ENCODE data around the gene MICB.

The MICB gene

GRCh38 chr6:31464252-31465184 is 33.4 kb upstream of the MICB start:
- Histone ChIP-seq H3K4me1 (ENCODE audit: control insufficient read depth, insufficient read depth, low read length) (peaks cover 2% of the 10 kb centered on the region; the same call in 1 of the 2 replicates), H3K4me3 (ENCODE audit: low read length) (no peak overlapping the region), H3K27me3 (ENCODE audit: control insufficient read depth, insufficient read depth, low read length) (no peaks in the 10 kb centered on the region; the same call in 1 of the 2 replicates), H3K27ac (ENCODE audit: low read length) (no peak overlapping the region), H3K9me3 (ENCODE audit: control insufficient read depth, insufficient read depth, low read length) (no peaks in the 10 kb centered on the region), H3K36me3 (ENCODE audit: control insufficient read depth, insufficient read depth, low read length) (no peaks in the 10 kb centered on the region)
- DNase-seq (ENCODE audit: low read depth, low spot score): no peak
- WGBS (ENCODE audit: insufficient coverage, insufficient read length): no CpG with 5 or more reads among the region's 7 CpGs

- H3K4me3 ChIP-seq (ENCODE audit: low read length): no peak overlapping the region
- no CpG with 5 or more reads among the region's 1 CpG for WGBS (ENCODE audit: insufficient coverage, insufficient read length)
- H3K4me1 ChIP-seq (ENCODE audit: control insufficient read depth, insufficient read depth, low read length): peaks cover 2% of the 10 kb centered on the region; the same call in 1 of the 2 replicates
- no peak overlapping the region for H3K27ac ChIP-seq (ENCODE audit: low read length)
- no peaks in the 10 kb centered on the region for H3K36me3 ChIP-seq (ENCODE audit: control insufficient read depth, insufficient read depth, low read length)
- no peaks in the 10 kb centered on the region for H3K9me3 ChIP-seq (ENCODE audit: control insufficient read depth, insufficient read depth, low read length)
- DNase-seq (ENCODE audit: low read depth, low spot score): no peak
- H3K27me3 ChIP-seq (ENCODE audit: control insufficient read depth, insufficient read depth, low read length): no peaks in the 10 kb centered on the region; the same call in 1 of the 2 replicates
Observed at GRCh38 chr6:31465185-31465536, 32.8 kb upstream of the MICB start.

- DNase-seq (ENCODE audit: low read depth, low spot score): no peak
- no CpG with 5 or more reads among the region's 5 CpGs for WGBS (ENCODE audit: insufficient coverage, insufficient read length)
- H3K4me3 ChIP-seq (ENCODE audit: low read length): no peak overlapping the region
- H3K27me3 ChIP-seq (ENCODE audit: control insufficient read depth, insufficient read depth, low read length): no peaks in the 10 kb centered on the region; the same call in 1 of the 2 replicates
- no peaks in the 10 kb centered on the region for H3K36me3 ChIP-seq (ENCODE audit: control insufficient read depth, insufficient read depth, low read length)
- H3K4me1 ChIP-seq (ENCODE audit: control insufficient read depth, insufficient read depth, low read length): peaks cover 2% of the 10 kb centered on the region; the same call in 1 of the 2 replicates
- no peaks in the 10 kb centered on the region for H3K9me3 ChIP-seq (ENCODE audit: control insufficient read depth, insufficient read depth, low read length)
- H3K27ac ChIP-seq (ENCODE audit: low read length): no peak overlapping the region
Observed at GRCh38 chr6:31465718-31466117, 32.2 kb upstream of the MICB start.

- Histone ChIP-seq H3K4me1 (ENCODE audit: control insufficient read depth, insufficient read depth, low read length) (peaks cover 2% of the 10 kb centered on the region; the same call in 1 of the 2 replicates), H3K4me3 (ENCODE audit: low read length) (no peak overlapping the region), H3K27me3 (ENCODE audit: control insufficient read depth, insufficient read depth, low read length) (no peaks in the 10 kb centered on the region; the same call in 1 of the 2 replicates), H3K27ac (ENCODE audit: low read length) (no peak overlapping the region), H3K36me3 (ENCODE audit: control insufficient read depth, insufficient read depth, low read length) (no peaks in the 10 kb centered on the region), H3K9me3 (ENCODE audit: control insufficient read depth, insufficient read depth, low read length) (no peaks in the 10 kb centered on the region)
- DNase-seq (ENCODE audit: low read depth, low spot score): no peak
- WGBS (ENCODE audit: insufficient coverage, insufficient read length): no CpG with 5 or more reads among the region's 4 CpGs
Observed at GRCh38 chr6:31466466-31466865, 31.5 kb upstream of the MICB start.

- Histone ChIP-seq H3K9me3 (ENCODE audit: control insufficient read depth, insufficient read depth, low read length) (no peaks in the 10 kb centered on the region), H3K4me3 (ENCODE audit: low read length) (no peak overlapping the region), H3K27ac (ENCODE audit: low read length) (no peak overlapping the region), H3K27me3 (ENCODE audit: control insufficient read depth, insufficient read depth, low read length) (no peaks in the 10 kb centered on the region; the same call in 1 of the 2 replicates), H3K4me1 (ENCODE audit: control insufficient read depth, insufficient read depth, low read length) (peaks cover 2% of the 10 kb centered on the region; the same call in 1 of the 2 replicates), H3K36me3 (ENCODE audit: control insufficient read depth, insufficient read depth, low read length) (no peaks in the 10 kb centered on the region)
- WGBS (ENCODE audit: insufficient coverage, insufficient read length): no CpG with 5 or more reads among the region's 8 CpGs
- DNase-seq (ENCODE audit: low read depth, low spot score): no peak
Observed at GRCh38 chr6:31467151-31467550, 30.8 kb upstream of the MICB start.

- no peaks in the 10 kb centered on the region for H3K4me1 ChIP-seq (ENCODE audit: control insufficient read depth, insufficient read depth, low read length)
- H3K36me3 ChIP-seq (ENCODE audit: control insufficient read depth, insufficient read depth, low read length): no peaks in the 10 kb centered on the region
- H3K9me3 ChIP-seq (ENCODE audit: control insufficient read depth, insufficient read depth, low read length): no peaks in the 10 kb centered on the region
- H3K27ac ChIP-seq (ENCODE audit: low read length): no peak overlapping the region
- H3K4me3 ChIP-seq (ENCODE audit: low read length): no peak overlapping the region
- DNase-seq (ENCODE audit: low read depth, low spot score): no peak
- no peaks in the 10 kb centered on the region; the same call in 1 of the 2 replicates for H3K27me3 ChIP-seq (ENCODE audit: control insufficient read depth, insufficient read depth, low read length)
- WGBS (ENCODE audit: insufficient coverage, insufficient read length): no CpG with 5 or more reads among the region's 2 CpGs
Observed at GRCh38 chr6:31468311-31468710, 29.6 kb upstream of the MICB start.

GRCh38 chr6:31470801-31471200 is 27.1 kb upstream of the MICB start:
- H3K4me3 ChIP-seq (ENCODE audit: low read length): no peak overlapping the region
- H3K27me3 ChIP-seq (ENCODE audit: control insufficient read depth, insufficient read depth, low read length): no peaks in the 10 kb centered on the region
- no peak overlapping the region for H3K27ac ChIP-seq (ENCODE audit: low read length)
- no peak for DNase-seq (ENCODE audit: low read depth, low spot score)
- no CpG with 5 or more reads among the region's 2 CpGs for WGBS (ENCODE audit: insufficient coverage, insufficient read length)
- H3K9me3 ChIP-seq (ENCODE audit: control insufficient read depth, insufficient read depth, low read length): no peaks in the 10 kb centered on the region
- H3K4me1 ChIP-seq (ENCODE audit: control insufficient read depth, insufficient read depth, low read length): no peaks in the 10 kb centered on the region
- no peaks in the 10 kb centered on the region for H3K36me3 ChIP-seq (ENCODE audit: control insufficient read depth, insufficient read depth, low read length)

GRCh38 chr6:31471711-31472110 is 26.2 kb upstream of the MICB start:
- H3K27ac ChIP-seq (ENCODE audit: low read length): no peak overlapping the region
- WGBS (ENCODE audit: insufficient coverage, insufficient read length): no CpG with 5 or more reads among the region's 2 CpGs
- DNase-seq (ENCODE audit: low read depth, low spot score): no peak
- H3K4me3 ChIP-seq (ENCODE audit: low read length): no peak overlapping the region
- no peaks in the 10 kb centered on the region for H3K27me3 ChIP-seq (ENCODE audit: control insufficient read depth, insufficient read depth, low read length)
- H3K9me3 ChIP-seq (ENCODE audit: control insufficient read depth, insufficient read depth, low read length): no peaks in the 10 kb centered on the region
- H3K4me1 ChIP-seq (ENCODE audit: control insufficient read depth, insufficient read depth, low read length): no peaks in the 10 kb centered on the region
- H3K36me3 ChIP-seq (ENCODE audit: control insufficient read depth, insufficient read depth, low read length): no peaks in the 10 kb centered on the region

GRCh38 chr6:31472259-31472658 is 25.7 kb upstream of the MICB start:
- Histone ChIP-seq H3K27ac (ENCODE audit: low read length) (no peak overlapping the region), H3K4me3 (ENCODE audit: low read length) (no peak overlapping the region), H3K36me3 (ENCODE audit: control insufficient read depth, insufficient read depth, low read length) (no peaks in the 10 kb centered on the region), H3K9me3 (ENCODE audit: control insufficient read depth, insufficient read depth, low read length) (no peaks in the 10 kb centered on the region), H3K27me3 (ENCODE audit: control insufficient read depth, insufficient read depth, low read length) (no peaks in the 10 kb centered on the region), H3K4me1 (ENCODE audit: control insufficient read depth, insufficient read depth, low read length) (no peaks in the 10 kb centered on the region)
- DNase-seq (ENCODE audit: low read depth, low spot score): no peak
- WGBS (ENCODE audit: insufficient coverage, insufficient read length): no CpG with 5 or more reads among the region's 2 CpGs

GRCh38 chr6:31473244-31473643 is 24.7 kb upstream of the MICB start:
- DNase-seq (ENCODE audit: low read depth, low spot score): no peak
- Histone ChIP-seq H3K27me3 (ENCODE audit: control insufficient read depth, insufficient read depth, low read length) (no peaks in the 10 kb centered on the region), H3K27ac (ENCODE audit: low read length) (no peak overlapping the region), H3K4me3 (ENCODE audit: low read length) (no peak overlapping the region), H3K36me3 (ENCODE audit: control insufficient read depth, insufficient read depth, low read length) (no peaks in the 10 kb centered on the region), H3K9me3 (ENCODE audit: control insufficient read depth, insufficient read depth, low read length) (no peaks in the 10 kb centered on the region), H3K4me1 (ENCODE audit: control insufficient read depth, insufficient read depth, low read length) (no peaks in the 10 kb centered on the region)
- WGBS (ENCODE audit: insufficient coverage, insufficient read length): no CpG with 5 or more reads among the region's 4 CpGs
